ENCODE results near the gene CAPN12.

CAPN12 gene

GRCh38 chr19:38692458-38693379 lies 51.6 kb downstream of the CAPN12 start:
- FAIRE-seq, result no peak

- no peak for FAIRE-seq
These were observed 52.3 kb downstream of the CAPN12 start for GRCh38 chr19:38691938-38692457.

GRCh38 chr19:38690832-38691231 lies 53.4 kb downstream of the CAPN12 start:
- FAIRE-seq, result no peak

- FAIRE-seq, result no peak
These were observed 54.1 kb downstream of the CAPN12 start for GRCh38 chr19:38690146-38690545.

- FAIRE-seq, result no peak
These were observed 56.4 kb downstream of the CAPN12 start for GRCh38 chr19:38687837-38688378.

GRCh38 chr19:38686530-38686888 lies 57.8 kb downstream of the CAPN12 start:
- no peak for FAIRE-seq

GRCh38 chr19:38685666-38686529 lies 58.4 kb downstream of the CAPN12 start:
- FAIRE-seq, result no peak

- no peak for FAIRE-seq
These were observed 59.2 kb downstream of the CAPN12 start for GRCh38 chr19:38684862-38685665.

- no peak for FAIRE-seq
These were observed 60.0 kb downstream of the CAPN12 start for GRCh38 chr19:38684078-38684861.

GRCh38 chr19:38683393-38684077 lies 60.7 kb downstream of the CAPN12 start:
- no peak for FAIRE-seq

- no peak for FAIRE-seq
These were observed 61.3 kb downstream of the CAPN12 start for GRCh38 chr19:38682872-38683392.

- FAIRE-seq, result no peak
These were observed 61.9 kb downstream of the CAPN12 start for GRCh38 chr19:38682195-38682867.

Data from endometrium (tissue), 2 donors.